Activated gamma-delta T cell treated with Interleukin-2 at 50 U/mL for 16 hours (primary cell): ENCODE data around the gene DYRK1A.

Experiments used
- DNase-seq: peaks from one replicate; pipeline ENCODE4 v3.0.0-alpha.2; 2020

Gene DYRK1A

DNA sequence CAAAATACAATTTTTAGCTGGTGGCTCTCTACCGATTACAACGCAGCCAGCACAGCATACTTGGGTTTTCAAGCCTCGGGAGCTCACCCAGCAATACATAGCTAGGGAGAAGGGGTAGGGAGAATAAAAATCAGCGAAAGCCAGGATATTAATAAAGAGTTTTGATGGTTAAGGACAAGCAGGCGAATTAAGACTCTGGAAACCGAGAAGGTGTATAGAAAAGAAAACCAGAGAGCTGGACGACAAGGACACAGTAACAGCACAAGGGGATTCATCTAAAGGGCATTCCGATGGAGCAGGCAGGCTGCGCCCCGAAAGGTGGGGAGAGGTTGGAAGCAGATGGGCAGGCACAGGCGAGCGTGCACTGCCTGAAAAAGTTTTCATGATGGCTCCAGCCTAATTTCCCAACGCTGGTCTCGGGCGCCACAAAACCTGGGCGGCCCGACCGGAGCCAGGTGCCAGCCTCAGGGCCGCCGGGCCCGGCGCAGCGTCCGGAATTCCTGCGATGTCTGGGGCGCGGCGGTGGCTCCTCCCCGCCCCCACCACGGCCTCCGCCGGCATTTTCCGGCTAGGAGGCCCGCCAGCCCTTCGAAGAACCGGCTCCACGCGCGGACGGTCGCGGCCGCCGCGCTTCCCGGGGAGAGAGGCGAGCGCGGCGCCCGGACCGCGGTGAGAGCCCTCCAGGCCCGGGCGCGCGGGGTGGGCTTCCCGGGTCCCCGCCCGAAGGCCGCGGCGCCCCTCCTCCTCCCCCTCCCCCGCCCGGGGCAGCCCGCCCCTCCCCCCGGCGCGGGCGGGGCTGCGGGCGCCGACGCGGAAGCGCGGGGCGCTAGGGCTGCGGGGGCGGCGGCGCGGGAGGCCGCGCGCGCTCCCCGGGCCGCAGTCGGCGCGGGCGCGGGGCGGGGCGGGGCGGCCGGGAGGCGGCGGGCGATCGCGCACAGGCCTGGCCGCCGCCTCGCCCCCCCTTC lies 774 bp upstream of the DYRK1A start:
- DNase-seq: peak; percentile 50

DNA sequence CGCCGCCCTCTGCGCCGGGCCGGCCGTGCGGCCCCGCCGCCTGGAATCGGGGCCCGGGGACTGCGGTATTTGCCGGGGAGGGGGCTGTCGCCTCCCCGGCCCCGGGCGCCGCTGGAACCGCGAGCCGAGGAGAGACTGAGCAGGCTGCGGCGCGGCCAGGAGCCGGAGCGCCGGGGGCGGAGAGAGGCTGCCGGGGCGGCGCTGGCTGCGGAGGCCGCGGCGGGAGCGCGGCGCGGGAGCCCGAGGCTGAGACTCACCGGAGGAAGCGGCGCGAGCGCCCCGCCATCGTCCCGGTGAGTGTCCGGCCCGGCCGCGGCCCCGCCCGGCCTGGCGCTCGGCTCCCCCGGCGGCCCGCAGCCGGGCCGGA lies 746 bp downstream of the DYRK1A start:
- no peak for DNase-seq

DNA sequence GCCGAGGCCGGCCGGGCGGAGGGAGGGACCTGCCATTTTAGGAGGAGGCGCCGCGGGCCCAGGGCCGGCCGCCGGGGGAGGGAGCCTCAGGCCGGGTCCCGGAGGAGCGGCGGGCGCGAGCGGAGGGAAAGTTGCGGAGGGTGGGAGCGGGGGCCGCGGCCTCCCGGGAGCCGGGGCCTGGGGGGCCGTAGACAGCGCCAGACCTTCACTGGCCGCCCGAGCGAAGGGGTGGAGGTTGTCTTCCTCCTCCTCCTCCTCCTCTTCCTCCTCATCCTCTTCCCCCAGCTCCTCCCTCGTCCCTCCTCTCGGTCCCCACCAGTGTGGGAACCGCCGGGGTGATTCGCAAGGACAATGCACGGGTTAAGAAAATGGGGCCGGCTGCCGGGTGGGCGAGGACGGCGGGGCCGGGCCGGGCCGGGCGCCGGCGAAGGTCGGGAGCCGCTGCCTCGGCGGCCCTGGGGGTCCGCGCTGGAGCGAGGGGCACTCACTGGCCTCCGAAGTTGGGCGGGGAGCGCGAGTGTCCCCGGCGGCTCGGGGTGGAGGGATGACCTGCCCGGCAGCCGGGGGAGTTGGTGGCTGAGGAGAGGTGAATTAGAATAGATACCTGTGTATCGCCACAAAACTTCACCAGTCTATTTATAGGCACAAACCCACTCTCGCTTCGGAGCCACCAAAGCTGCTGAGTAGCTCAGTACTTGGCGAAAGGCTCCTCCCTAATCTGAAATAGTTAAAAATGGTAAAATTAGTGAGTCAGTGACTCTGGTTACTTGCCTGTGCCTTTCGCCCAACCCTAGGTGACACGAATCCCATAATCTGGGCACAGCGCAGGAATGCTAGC lies 1.3 kb downstream of the DYRK1A start:
- DNase-seq: peak; percentile 14

DNA sequence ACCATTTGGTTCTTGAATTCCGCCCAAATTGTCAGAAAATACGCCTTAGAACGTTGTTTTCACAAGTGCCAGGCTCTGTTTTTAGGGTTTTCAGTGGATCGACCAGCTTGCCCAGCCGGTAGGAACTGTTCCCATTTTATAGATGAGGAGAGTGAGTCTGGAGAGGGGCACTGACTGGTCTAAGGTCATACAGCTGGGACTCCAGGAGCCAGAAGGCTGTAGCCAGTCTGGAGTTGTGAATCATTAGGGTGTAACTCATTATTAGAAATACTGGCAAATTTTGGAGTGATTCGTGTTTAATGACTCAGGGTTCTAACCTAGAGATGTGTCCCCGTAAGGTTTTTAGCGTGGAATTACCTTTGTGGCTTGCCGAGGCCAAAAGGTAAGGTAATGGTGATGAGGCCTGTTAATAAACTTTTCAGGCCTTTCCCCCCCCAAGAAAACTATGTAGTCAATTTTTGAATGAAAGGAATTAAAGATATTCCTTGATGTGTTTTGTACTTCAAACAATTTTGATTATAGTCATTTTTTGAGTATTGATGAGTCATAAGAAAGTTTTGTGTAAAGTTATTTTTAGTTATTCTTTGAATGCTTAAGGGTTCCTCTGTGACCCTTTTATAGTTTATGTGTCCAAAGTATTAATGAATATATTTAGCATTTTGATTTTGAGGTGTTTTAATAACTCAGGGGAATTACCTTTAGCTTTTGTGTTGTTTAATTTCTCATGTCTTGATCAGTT lies 2.1 kb downstream of the DYRK1A start:
- DNase-seq: no peak

DNA sequence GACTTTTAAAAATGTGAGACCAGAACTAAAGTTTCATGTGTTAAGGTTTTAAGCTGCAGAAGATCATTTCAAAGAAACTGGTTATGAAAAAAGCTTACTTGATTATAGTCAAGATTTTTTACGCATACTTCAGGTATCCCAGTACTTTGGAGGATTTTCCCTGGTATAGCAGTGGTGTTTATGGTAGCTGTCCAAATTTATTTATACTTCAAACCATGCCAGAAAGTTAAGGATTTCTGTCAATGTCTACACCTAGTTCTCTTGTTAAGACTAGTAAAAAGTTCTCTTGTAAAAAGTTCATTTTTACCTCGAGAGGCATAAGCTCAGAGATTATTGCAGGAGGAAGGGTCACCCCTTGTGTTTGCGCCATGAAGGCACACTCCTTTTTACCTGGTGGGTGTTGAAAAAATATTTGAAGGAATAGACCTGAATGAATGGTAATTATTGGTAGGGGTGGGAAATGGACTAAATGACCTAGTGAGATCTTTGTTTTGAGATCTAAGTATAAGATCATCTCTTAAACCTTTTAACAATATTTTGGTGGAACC lies 2.8 kb downstream of the DYRK1A start:
- DNase-seq: no peak

DNA sequence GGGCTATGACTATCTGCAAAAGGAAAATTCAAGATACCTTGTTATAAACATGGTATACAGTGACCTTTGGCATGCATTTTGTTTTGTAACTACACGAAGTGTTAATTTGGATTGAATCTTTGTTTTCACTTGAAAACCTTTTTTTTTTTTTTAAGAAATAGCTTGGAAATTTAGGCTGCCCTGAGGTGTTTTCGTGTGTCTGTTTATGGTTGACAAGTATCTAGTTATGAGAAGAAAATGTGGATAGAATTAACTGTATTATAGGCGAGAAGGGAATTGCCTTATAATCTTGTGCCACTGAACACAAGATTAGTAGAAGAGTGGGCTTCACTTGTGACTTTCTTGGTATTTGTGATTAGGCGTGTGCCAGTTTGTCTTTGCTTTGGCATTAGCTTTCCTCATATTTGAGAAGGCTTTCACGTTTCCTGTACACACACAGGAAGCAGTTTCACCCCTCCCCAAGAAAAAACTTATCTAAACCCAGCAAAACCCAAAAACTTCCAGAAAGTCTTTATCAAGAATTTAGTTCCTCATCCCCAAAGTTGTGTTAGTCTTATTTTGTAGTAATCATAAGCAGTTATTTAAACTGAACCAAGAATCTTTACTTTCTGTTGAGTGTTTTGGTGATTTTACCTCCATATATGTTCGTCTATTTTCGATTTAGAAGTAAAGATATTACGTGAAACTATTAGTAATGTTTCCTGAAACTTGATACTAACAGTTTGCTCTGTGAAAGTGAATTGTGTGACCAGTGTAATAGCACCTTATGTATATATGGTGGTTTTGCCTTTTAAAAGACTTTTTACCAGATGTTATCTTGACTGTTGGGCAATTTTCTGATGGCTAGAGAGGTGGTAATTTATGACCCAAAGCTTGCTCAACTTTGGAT lies 3.8 kb downstream of the DYRK1A start:
- no peak for DNase-seq

DNA sequence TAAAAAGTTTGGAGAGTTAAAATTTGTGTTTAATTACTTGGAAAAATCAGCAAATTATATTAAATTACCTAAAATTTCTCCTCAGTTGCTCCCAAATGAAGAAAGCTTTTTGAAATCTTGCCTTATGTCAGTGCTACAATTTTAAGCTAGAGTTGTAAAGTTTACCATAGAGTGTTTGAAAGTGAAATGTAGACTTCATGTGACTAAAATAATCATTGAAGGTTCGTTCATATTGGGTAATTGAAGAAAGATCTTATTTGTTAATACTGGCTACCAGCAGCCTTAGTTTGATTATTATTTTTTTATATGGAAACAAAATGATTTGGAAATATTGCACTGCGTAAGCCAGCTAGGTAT lies 4.4 kb downstream of the DYRK1A start:
- no peak for DNase-seq

DNA sequence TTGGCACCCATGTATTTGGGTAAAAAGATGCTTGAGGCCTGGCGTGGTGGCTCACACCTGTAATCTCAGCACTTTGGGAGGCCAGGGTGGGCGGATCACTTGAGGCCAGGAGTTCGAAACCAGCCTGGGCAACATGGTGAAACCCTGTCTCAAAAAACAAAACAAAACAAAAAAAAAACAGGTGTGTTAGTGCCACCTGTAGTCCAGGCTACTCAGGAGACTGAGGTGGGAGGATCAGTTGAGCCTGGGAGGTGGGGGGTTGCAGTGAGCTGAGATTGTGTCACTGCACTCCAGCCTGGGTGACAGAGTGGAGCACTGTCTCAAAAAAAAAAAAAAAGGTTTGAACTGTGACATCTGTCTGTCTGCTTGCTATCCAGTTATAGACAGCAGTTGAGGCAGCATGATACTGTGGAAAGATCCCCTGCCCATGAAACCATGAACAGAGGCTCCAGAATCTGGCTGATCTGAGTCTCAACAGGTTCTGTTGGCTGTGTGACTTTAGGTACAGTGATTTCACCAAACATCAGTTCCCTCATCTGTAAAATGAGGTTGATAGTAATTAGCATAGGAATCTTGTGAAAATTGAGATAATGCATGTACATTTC lies 5.7 kb downstream of the DYRK1A start:
- no peak for DNase-seq

DNA sequence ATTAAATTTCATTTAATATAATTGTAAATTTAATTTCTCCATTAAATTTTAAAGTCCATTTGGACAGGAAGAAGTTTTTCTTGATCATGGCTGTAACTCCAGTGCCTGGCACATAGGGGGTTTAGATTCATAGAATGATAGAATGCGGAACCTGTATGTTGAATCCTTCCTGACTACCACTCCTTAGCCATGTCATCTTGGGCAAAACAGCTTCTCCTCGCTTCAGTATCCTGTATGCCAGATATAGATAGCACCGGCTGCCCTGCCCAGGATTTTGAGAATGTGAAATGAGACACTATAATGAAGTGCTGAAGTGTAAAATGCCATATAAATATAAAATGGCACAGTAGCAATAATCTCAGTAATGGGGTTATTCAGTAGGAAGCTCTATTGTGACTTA lies 6.4 kb downstream of the DYRK1A start:
- no peak for DNase-seq

DNA sequence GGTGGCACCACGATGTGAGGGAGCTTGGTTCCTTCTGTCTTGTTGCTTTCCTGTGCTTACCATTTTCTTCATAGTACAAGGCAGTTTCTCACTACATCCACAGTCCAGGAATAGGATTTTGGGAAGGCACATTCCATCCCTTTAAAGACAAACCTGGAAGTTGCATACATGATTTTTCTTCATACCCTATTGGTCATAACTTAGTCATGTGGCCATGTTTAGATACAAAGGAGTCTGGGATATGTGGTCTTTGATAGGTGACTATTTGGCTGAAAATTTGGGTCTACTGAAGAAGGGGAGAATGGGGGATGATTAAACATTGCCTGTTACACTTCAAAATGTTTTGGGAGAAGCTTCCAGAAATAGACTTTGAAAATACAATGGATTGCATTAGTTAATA lies 7.0 kb downstream of the DYRK1A start:
- DNase-seq: no peak

DNA sequence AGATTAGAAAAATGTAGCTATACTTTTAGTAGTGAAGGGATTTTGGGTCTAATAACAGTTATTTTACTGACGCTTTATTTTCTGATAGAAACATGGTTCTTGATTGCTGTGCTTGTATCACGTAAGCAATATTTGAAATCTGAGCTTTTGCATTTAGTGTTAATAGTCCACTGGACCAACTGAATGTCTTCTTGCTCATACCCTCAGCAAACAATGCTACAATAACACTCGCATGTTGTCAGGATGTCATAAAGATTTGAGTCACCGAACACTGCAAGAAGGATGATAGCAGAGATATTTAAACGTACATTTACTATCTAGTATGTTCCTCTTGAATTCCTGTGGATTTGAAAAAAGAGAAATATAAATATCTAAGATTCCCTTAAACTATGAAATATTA lies 7.5 kb downstream of the DYRK1A start:
- DNase-seq: no peak

DNA sequence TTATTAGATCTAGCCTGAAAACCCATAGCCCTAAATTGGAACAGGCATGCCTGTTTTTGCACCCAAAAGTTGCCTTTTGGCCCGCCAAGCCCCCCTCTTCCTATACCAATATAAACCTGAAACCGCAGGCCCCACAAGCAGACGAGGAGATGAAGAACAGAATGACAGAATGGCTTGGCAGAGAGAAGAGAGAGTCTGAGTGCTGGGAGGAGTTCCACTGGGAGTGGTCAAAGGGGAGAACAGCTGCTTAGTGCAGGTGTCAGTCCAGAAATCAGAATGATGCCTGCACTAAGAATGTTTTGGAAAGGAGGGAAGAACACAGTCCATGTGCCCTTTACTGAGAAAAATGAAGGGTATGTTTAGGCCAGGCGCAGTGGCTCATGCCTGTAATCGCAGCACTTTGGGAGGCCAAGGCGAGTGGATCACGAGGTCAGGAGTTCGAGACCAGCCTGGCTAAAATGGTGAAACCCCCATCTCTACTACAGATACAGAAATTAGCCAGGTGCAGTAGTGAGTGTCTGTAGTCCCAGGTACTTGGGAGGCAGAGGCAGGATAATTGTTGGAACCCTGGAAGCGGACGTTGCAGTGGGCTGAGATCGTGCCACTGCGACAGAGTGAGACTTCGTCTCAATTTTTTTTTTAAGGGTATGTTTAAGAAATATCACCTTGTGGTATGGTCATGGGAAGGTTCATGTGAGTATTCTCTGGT lies 9.4 kb downstream of the DYRK1A start:
- DNase-seq: no peak

DNA sequence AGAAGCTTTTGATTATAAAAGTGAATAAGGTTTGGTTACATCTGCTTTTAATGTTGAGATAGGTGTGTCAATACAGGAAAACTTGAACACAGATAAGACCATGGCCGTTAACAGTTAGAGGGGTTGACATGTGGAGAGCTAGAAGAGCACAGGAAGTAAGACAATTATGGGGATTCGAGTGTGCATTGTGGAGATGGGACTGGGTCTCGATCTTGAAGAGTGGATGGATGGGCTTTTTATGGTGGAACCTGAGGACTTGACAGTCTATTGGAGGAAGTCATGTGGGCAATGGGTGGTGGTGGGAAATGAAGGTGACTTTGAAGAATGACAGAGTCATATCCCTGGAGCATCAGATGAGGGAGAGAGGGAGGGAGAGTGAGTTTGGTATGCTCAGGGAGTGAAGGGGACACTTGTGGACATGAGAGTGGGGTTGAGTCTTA lies 12.1 kb downstream of the DYRK1A start:
- no peak for DNase-seq

DNA sequence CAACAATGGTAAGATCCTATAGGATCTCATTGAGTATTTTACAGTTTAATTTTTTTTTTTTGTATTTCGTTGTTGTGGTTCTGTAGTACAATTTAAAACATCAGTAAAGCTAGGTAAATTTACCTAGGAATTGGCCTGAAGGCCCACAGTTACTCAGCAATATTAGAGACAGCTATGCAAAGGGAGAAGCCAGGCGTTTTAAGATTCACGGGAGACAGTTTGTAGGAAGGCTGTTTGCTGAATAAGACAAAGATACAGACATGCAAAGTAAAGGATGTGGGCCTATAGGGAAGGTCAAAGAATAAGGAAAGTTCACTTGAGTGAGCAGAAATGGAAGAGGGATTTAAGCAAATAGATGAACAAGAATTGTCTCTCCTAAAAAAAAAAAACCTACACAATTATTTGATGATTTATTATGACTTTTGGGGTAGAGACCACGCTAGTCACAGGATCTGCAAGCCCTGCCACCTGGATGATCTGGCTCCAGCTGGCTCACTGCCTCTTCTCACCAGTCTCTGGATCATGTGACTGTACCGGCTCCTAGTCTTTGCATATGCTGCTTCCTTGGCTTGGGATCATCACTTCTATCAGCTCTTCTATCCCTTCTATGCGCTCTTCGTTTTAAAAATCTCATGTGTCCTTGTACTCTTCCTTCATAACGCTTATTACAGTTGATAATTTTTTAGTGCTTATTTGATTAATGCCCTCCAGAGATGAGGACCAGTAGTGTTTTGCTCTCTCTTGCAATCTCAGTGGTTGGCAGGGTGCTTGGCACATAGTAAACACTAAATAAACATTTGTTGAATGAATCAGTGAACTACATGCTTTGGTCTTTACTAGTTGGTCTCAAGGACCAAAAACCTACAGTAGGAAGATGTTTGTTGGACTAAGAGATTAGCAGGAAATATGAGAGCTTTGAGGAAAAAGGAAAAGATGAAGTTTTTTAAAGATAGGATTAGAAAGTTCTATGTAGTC lies 14.1 kb downstream of the DYRK1A start:
- DNase-seq: no peak

DNA sequence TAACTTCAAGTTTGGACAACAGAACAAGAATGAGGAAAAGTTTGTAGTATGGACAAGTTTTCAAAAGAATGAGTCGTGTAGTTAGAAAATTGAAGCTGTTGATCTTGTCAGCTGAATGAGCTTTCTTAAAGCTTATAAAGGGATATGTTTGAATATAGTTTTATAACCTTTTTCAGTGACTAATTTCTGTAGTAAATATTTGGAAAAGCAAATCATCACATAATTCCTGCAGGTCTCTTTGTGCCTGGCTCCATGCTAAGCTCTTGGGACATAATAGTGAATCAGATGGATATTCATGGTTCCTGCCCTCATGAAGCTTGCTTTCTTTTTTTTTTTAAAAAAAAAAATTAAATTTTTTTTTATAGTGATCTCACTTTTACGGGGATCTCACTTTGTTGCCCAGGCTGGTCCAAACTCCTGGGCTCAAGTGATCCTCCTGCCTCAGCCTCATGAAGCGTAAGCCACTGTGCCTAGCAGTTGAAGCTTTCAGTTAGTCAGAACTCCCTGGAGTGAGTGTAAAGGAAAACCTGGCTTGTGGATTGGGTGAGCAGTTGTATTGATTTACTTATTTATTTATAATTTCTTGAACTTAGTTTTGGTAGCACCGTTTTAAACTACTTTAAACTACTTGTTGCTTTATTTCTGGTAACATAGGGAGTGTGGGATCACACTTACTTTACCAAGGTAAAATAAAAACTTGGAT lies 15.5 kb downstream of the DYRK1A start:
- no peak for DNase-seq

DNA sequence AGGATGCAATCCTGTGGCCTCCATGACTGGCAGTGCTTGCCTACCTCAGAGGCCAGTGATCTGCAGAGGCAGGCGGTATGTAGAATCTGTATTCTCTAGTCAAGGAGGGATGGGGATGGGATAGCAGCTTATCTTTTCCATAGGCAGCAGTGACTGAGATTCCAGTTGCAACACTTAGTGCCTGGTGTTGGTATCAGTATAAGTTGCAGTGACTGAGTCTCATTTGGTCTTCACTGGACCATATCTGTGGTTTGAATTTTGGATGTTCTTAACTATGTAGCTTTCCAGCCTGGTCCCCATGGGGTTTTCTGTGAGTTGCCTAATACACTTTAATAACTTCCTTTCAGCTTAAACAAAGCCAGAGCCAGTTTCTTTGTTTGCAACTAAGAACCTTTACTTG lies 16.5 kb downstream of the DYRK1A start:
- DNase-seq: no peak

DNA sequence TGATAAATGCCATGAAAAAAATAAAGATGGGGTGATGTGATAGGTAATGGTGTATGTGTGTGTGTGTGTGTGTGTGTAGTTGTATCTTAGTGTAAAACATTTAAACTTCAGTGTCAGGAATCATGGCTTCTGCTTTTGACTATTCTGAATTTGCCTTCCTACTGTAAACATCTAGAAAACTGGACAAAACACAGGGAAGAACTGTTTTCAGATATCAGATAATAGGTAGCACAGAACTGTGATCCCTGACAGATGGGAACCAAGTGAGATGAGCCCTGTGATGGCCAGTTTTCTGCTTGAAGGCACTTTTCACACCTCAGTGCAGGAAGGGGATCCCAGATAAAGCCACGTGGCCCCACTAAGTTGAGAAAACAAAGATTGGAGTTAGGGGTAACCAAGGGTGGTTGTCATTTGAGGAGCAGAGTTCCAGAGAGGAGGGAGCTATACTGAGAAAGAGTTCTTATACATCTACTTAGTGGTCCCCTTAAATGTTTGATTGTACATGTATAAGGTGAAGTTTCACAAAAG lies 17.3 kb downstream of the DYRK1A start:
- no peak for DNase-seq

DNA sequence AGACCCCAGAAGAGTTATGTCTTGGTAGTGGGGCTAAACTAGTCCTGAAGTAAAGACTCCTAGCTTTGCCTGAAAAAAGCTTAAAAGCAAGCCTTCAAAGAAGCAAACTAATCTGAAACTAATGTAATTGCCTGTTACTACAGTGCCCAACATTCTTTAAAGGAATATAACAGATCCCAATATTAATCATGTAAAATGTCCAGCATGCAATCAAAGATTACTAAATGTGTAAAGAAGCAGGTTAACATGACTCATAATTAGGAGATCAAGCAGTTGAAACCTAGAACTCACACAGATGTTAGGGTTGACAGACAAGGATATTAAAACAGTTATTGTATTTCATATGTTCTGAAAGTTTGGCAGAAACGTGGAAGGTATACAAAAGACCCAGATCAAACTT lies 17.8 kb downstream of the DYRK1A start:
- no peak for DNase-seq
